ES-I3 (cell line): ENCODE data around the gene PIK3C3.

Source experiments
- H3K36me3 ChIP-seq: 2 replicates; pipeline ENCODE4 v1.6.1; 2013; ENCODE audit warnings: mild to moderate bottlenecking, low read length, control low read depth, moderate library complexity; ENCODE audit not compliant: insufficient read depth
- H3K4me1 ChIP-seq: 2 replicates; pipeline ENCODE4 v1.6.1; 2013; ENCODE audit warnings: mild to moderate bottlenecking, control low read depth, low read length; ENCODE audit not compliant: insufficient read depth
- H3K9ac ChIP-seq: 2 replicates; pipeline ENCODE4 v1.6.1; 2013; ENCODE audit warnings: low read depth, mild to moderate bottlenecking, low read length, moderate library complexity
- H3K9me3 ChIP-seq: 2 replicates; pipeline ENCODE4 v1.6.1; 2013; ENCODE audit warnings: mild to moderate bottlenecking, low read length, moderate library complexity; ENCODE audit not compliant: control insufficient read depth, insufficient read depth

Gene PIK3C3

GRCh38 chr18:41954827-41955613, at the start of gene PIK3C3:
Gene PIK3C3, plus strand, starts transcription at chr18:41955234. Its CDS starts 58 bp downstream, at chr18:41955292.
- no peaks in the 10 kb centered on the region; the same call in 1 of the 2 replicates for H3K36me3 ChIP-seq
- peak within 1 kb of the TSS; percentile 69 for H3K9ac ChIP-seq
- H3K4me1 ChIP-seq = no peaks in the 10 kb centered on the region
- H3K9me3 ChIP-seq = no peaks in the 10 kb centered on the region

DNA sequence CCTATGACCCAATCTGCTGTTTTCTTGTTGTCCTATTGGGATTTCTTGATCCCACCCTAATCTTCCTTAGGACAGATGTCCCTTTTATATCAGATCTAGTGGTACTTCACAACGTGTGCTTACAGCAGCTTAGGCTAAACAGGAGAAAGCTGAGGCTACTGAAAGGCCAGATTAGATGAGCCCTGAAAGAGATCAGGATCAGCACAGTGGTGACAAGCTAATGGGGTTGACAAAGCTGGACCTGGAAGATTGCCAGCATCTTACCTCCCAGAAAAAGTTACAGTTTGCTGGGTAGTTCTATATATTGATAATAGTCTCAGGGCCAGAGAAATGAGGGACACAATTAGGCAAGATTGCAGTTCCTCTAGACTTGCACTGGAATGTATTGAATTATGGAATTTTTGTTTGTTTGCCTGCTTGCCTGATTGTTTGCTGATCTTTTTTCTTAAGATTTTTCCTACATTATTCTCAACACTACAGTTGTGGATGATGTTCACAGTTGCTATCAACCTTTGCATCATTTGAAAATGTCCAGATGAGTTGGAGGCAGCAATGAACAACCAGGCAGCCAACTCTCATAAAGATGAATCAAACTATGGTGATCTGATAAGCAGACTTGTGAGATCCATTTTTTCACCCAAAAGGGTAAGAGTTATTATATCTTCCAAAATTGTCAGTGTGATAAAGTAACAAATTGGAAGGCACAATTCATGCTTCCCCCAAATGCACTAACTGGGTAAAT, 49.1 kb upstream of the PIK3C3 start:
- Histone ChIP-seq H3K9me3 (no peaks in the 10 kb centered on the region), H3K4me1 (peaks cover 5% of the 10 kb centered on the region), H3K36me3 (no peaks in the 10 kb centered on the region), H3K9ac (no peak overlapping the region)

GRCh38 chr18:41906528-41907146, 48.4 kb upstream of the PIK3C3 start:
- H3K4me1 ChIP-seq = peaks cover 5% of the 10 kb centered on the region
- no peak overlapping the region for H3K9ac ChIP-seq
- H3K9me3 ChIP-seq = no peaks in the 10 kb centered on the region
- no peaks in the 10 kb centered on the region for H3K36me3 ChIP-seq

GRCh38 chr18:41917181-41917580, 37.9 kb upstream of the PIK3C3 start:
- Histone ChIP-seq H3K9me3 (no peaks in the 10 kb centered on the region), H3K9ac (no peak overlapping the region), H3K4me1 (no peaks in the 10 kb centered on the region), H3K36me3 (no peaks in the 10 kb centered on the region)

- H3K36me3 ChIP-seq = no peaks in the 10 kb centered on the region
- no peak overlapping the region for H3K9ac ChIP-seq
- no peaks in the 10 kb centered on the region for H3K4me1 ChIP-seq
- H3K9me3 ChIP-seq = no peaks in the 10 kb centered on the region
Measured at GRCh38 chr18:41921770-41922169, 33.3 kb upstream of the PIK3C3 start.

DNA sequence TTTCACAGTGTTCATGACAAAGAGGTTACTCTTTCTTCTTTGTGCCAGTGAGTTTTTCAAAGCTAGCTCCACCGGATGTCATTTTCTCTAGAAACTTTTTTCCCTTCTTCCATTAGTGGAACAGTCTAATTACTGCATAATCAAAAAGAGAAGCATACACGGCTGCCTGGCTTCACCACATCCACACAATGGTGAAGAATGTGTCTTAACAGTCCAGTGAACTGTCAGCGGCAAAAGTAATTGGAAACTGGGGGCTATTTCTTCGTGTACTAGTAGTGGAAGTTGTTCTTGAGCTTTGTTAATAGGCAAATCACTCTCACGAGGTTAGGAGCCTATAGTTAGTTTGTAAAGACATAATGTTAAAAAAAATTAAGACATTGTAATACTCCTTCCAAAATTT, 32.9 kb upstream of the PIK3C3 start:
- H3K36me3 ChIP-seq = no peaks in the 10 kb centered on the region
- H3K4me1 ChIP-seq = no peaks in the 10 kb centered on the region
- H3K9me3 ChIP-seq = no peaks in the 10 kb centered on the region
- H3K9ac ChIP-seq = no peak overlapping the region

- H3K36me3 ChIP-seq = no peaks in the 10 kb centered on the region
- H3K4me1 ChIP-seq = no peaks in the 10 kb centered on the region
- no peak overlapping the region for H3K9ac ChIP-seq
- H3K9me3 ChIP-seq = no peaks in the 10 kb centered on the region
Measured at GRCh38 chr18:41922841-41923240, 32.2 kb upstream of the PIK3C3 start.

- H3K4me1 ChIP-seq = no peaks in the 10 kb centered on the region
- no peaks in the 10 kb centered on the region for H3K36me3 ChIP-seq
- H3K9me3 ChIP-seq = no peaks in the 10 kb centered on the region
- no peak overlapping the region for H3K9ac ChIP-seq
Measured at GRCh38 chr18:41923446-41923845, 31.6 kb upstream of the PIK3C3 start.

GRCh38 chr18:41928581-41928980, 26.5 kb upstream of the PIK3C3 start:
- Histone ChIP-seq H3K9ac (no peak overlapping the region), H3K9me3 (no peaks in the 10 kb centered on the region), H3K4me1 (no peaks in the 10 kb centered on the region), H3K36me3 (no peaks in the 10 kb centered on the region)

DNA sequence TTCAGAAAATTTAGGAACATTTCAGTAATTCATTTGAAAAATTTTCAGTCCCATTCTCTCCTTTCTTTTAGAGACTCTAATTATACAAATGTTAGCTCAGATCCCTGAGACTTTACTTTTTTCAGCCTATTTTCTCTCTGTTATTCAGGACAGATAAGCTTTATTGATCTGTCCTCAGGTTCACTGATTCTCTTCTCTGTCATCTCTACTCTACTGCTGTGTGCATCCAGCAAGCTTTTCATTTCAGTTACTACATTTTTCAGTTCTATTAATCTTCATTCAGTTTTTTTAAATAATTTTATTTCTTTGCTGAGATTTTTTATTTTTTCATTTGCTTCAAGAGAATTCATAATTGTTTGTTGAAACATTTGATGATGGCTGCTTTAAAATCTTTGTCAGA, 22.1 kb upstream of the PIK3C3 start:
- H3K9ac ChIP-seq = no peak overlapping the region

DNA sequence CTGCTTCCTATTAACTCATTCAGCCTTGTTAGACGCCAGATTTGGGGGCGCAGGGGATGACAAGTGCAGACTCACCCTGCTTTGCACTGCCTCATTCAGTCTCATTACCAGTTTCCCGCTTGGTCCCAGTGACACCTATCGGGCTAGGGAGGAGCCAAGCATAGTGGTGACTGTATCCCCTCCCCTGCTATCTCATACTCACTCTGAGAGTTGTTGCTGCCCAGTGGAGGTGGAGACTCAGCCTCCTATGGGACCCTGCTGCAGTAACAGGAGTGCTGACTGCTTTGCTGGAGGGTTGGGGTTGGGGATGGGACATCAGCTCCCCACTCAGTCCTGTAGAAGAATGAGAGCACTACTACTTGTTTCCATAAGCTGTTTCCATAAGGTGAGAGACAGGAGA, 21.3 kb upstream of the PIK3C3 start:
- H3K9me3 ChIP-seq = no peaks in the 10 kb centered on the region
- H3K36me3 ChIP-seq = no peaks in the 10 kb centered on the region
- peaks cover 6% of the 10 kb centered on the region for H3K4me1 ChIP-seq
- no peak overlapping the region for H3K9ac ChIP-seq

More for the DNA sequence above, 22.1 kb upstream of the PIK3C3 start:
- H3K4me1 ChIP-seq = peaks cover 6% of the 10 kb centered on the region; the same call in 1 of the 2 replicates
- no peaks in the 10 kb centered on the region for H3K36me3 ChIP-seq
- H3K9me3 ChIP-seq = no peaks in the 10 kb centered on the region

- Histone ChIP-seq H3K9me3 (no peaks in the 10 kb centered on the region), H3K9ac (no peak overlapping the region), H3K36me3 (no peaks in the 10 kb centered on the region), H3K4me1 (peaks cover 30% of the 10 kb centered on the region)
Measured at GRCh38 chr18:41936471-41937134, 18.4 kb upstream of the PIK3C3 start.

DNA sequence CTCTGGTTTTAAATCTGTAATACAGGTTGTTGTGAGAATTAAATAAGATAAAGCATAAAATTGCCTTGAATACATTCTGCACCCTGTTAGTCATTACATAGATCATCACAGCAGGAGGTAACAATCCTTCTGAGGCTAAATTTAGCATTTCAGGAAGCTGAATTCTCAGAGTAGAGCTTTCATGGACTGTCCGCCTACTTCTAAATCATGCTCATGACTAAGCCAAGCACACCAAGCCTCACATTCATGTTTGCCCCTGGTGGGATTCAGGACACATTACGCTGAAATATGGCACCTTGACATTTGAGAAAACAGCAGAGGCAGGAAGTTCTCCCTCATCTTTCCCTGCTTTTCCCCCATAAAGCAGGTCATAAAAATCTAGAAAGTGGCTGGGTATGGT, 16.6 kb upstream of the PIK3C3 start:
- Histone ChIP-seq H3K36me3 (no peaks in the 10 kb centered on the region), H3K9me3 (no peaks in the 10 kb centered on the region), H3K9ac (no peak overlapping the region), H3K4me1 (peaks cover 32% of the 10 kb centered on the region)

- H3K9ac ChIP-seq = no peak overlapping the region
- no peaks in the 10 kb centered on the region for H3K9me3 ChIP-seq
- H3K36me3 ChIP-seq = no peaks in the 10 kb centered on the region
- H3K4me1 ChIP-seq = peaks cover 33% of the 10 kb centered on the region
Measured at GRCh38 chr18:41939326-41939725, 15.7 kb upstream of the PIK3C3 start.
